ENCODE data around the gene LSS. TPM values are rescaled to one million over a fixed set of nuclear protein-coding genes. Genes with fewer than 3 reads are reported as not detected.

Gene LSS
- total RNA-seq, 1 donor from 2014 or later, result 103 TPM

DNA sequence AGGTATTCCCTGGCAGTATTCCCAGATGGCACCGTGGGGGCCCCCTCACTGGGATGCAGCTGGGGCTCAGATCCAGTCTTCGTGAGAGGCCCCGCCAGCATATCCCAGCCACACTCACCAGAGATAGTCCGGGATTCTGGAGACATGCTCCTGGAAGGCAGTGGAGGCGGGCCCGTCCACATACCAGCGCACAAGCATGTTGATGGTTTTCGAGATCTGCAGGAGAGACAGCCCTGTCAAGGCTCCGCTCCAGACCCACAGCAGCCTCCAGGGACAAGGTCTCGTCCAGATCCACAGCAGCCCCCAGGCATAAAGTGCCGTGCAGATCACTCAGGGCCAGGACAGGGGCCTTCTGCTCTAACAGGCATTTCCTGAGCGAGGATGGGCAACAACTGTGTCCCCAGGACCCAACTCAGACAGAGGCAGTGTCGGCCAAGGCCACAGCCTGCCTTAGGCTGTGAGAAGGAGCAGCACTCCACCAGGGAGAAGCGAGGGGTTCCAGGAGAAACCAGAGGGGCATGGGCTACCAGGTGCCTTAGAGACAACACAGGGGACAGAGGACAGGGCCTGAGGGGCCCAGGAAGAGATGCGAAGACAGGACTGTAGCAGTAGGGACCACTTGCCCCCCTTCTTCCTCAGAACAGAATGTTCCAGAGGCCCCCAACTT lies 14.8 kb downstream of the LSS start:
- no peak overlapping the region for H3K4me3 ChIP-seq
- H3K27me3 ChIP-seq, result no peaks in the 10 kb centered on the region
- no peak overlapping the region for H3K27ac ChIP-seq
- no peaks in the 10 kb centered on the region for H3K9me3 ChIP-seq
- intact Hi-C loops (cut with DNase I), result no loop called here
- DNase-seq (ENCODE audit: extremely low spot score in 2 of 2), result no peak
- H3K4me1 ChIP-seq, result no peaks in the 10 kb centered on the region
- no peak for TF ChIP-seq POLR2A (IDR thresholded peaks at IDR 0.05)
- TF ChIP-seq POLR2AphosphoS5 (IDR thresholded peaks at IDR 0.05; ENCODE audit: insufficient read depth in 1 of 2, low read depth in 1 of 2), result no peak
- TF ChIP-seq, protein P1, sequence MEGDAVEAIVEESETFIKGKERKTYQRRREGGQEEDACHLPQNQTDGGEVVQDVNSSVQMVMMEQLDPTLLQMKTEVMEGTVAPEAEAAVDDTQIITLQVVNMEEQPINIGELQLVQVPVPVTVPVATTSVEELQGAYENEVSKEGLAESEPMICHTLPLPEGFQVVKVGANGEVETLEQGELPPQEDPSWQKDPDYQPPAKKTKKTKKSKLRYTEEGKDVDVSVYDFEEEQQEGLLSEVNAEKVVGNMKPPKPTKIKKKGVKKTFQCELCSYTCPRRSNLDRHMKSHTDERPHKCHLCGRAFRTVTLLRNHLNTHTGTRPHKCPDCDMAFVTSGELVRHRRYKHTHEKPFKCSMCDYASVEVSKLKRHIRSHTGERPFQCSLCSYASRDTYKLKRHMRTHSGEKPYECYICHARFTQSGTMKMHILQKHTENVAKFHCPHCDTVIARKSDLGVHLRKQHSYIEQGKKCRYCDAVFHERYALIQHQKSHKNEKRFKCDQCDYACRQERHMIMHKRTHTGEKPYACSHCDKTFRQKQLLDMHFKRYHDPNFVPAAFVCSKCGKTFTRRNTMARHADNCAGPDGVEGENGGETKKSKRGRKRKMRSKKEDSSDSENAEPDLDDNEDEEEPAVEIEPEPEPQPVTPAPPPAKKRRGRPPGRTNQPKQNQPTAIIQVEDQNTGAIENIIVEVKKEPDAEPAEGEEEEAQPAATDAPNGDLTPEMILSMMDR (IDR thresholded peaks at IDR 0.05), result no peak
- peaks cover 0 to 57% of the 10 kb centered on the region in 2 donors for H3K36me3 ChIP-seq

DNA sequence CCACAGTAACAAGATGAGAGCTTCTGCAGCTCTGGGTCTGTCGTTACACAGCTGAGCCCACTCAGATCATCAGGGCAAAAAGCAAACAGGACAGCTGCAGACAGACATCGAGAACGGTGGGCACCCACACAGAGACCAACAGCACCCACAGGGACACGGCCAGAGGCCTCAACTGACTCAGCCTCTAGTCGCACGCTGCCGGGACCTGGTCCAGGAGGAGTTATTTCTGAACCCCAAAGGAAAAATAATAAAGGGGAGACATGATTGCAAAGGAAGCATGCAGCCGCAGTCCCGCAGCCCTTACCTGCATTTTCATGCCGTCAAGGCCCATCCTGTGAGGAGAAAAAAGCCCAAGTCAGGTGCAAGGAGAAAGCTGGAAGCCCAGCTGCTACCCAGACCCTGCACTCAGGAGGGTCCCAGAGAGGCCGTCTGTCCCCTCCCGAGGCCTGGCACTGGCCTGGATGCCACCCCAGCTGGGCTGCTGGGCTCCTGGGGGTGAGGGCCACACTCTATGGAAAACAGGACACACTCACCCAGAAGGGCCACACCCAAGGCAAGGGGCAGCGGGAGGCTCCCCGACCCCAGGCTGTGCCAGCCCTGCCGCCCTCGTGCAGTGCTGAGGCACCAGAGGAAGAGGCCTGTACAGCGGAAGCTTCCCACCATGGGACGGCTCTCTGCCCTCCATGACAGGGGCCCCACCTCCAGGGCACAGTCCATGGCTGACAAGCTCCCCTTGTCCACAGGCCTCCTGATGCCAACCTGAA lies 15.7 kb downstream of the LSS start:
- Histone ChIP-seq H3K27ac (no peak overlapping the region), H3K27me3 (no peaks in the 10 kb centered on the region), H3K9me3 (no peaks in the 10 kb centered on the region), H3K4me3 (no peak overlapping the region), H3K4me1 (no peaks in the 10 kb centered on the region), H3K36me3 (peaks cover 0 to 65% of the 10 kb centered on the region in 2 donors)
- DNase-seq (ENCODE audit: extremely low spot score in 2 of 2), result no peak
- intact Hi-C loops (cut with DNase I), result no loop called here
- TF ChIP-seq POLR2A (IDR thresholded peaks at IDR 0.05) (no peak), POLR2AphosphoS5 (IDR thresholded peaks at IDR 0.05; ENCODE audit: insufficient read depth in 1 of 2, low read depth in 1 of 2) (no peak)
- TF ChIP-seq, protein P1 (IDR thresholded peaks at IDR 0.05), result no peak

DNA sequence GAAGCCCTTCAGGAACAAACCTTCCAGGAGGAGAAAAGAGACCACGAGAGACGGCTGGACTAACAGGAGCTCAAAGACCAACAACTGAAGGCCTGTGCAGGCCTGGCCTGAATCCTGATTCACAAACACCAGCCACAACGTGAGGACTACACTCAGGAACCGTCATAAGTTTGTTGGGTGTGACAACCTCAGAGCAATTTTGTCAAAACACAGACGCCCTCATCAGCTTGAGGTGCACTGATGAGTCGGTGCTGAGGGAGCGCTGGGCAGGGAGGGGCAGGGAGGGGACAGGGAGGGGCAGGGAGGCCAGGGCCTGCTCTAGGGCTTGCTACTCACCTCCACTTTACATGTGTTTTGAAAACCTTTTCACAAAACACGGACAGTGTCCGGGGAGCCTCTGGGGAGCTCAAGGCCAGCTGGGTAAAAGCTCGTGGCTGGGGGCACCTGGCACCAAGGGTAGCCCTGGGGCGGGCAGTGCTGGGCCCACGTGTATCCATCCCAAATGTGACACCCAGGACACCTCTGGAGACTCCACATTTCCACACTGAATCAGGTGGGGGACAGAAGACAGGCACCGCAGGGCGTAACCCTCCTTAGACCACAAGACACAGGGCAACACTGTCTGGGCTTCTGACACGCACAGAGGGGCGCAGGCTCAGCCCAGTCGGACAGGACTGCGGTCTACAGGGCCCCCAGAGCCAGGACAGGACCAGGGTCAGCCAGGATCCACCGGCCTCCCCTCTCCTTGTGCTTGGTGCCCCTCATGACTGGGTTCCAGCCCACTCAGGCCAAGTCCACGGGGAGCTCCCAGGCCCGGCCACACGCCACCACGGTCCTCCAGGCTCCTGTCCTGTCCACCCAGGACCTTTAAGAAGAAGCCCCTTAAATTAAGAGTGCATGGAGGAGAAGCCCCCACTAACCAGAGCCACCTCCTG lies 16.5 kb downstream of the LSS start:
- Histone ChIP-seq H3K4me3 (no peak overlapping the region), H3K27ac (no peak overlapping the region), H3K9me3 (no peaks in the 10 kb centered on the region), H3K27me3 (no peaks in the 10 kb centered on the region), H3K4me1 (no peaks in the 10 kb centered on the region), H3K36me3 (peaks cover 0 to 73% of the 10 kb centered on the region in 2 donors)
- intact Hi-C loops (cut with DNase I), result no loop called here
- no peak for DNase-seq (ENCODE audit: extremely low spot score in 2 of 2)
- TF ChIP-seq, protein P1 (IDR thresholded peaks at IDR 0.05), result no peak
- TF ChIP-seq POLR2A (IDR thresholded peaks at IDR 0.05) (no peak), POLR2AphosphoS5 (IDR thresholded peaks at IDR 0.05; ENCODE audit: insufficient read depth in 1 of 2, low read depth in 1 of 2) (no peak)

DNA sequence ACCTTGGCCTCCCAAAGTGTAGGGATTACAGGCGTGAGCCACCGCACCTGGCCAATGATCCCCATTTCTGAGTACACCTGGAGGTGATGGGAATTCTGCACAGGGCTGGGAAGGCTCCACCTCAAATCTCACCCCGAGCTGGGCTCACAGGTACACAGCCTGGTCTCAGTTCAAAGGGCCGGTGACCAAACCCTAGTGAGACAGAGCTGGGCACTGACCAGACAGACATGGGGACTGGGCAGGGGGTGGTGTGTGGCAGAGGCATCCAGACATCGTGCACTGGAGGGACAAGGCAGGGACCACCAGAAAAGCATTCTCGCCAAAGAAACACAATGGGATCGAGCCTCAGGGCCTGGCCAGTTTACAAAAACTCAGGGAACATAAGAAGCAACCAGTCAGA lies 17.2 kb downstream of the LSS start:
- Histone ChIP-seq H3K27ac (no peak overlapping the region), H3K4me3 (no peak overlapping the region), H3K4me1 (no peaks in the 10 kb centered on the region), H3K9me3 (no peaks in the 10 kb centered on the region), H3K36me3 (peaks cover 0 to 79% of the 10 kb centered on the region in 2 donors), H3K27me3 (no peaks in the 10 kb centered on the region)
- no peak for DNase-seq (ENCODE audit: extremely low spot score in 2 of 2)
- intact Hi-C loops (cut with DNase I), result no loop called here
- TF ChIP-seq POLR2A (IDR thresholded peaks at IDR 0.05) (no peak), POLR2AphosphoS5 (IDR thresholded peaks at IDR 0.05; ENCODE audit: insufficient read depth in 1 of 2, low read depth in 1 of 2) (no peak)
- TF ChIP-seq, protein P1 (IDR thresholded peaks at IDR 0.05), result no peak

Measured in vagina (tissue), 2 donors.